Astrocyte of the cerebellum (primary cell): ENCODE data around the gene GASK1A.

Source experiments
- DNase-seq: peaks from one replicate; pipeline ENCODE4 v3.0.0-alpha.2; 2011; ENCODE audit warnings: low read depth
- H3K4me3 ChIP-seq: 2 replicates; pipeline ENCODE4 v1.5.1; 2011; ENCODE audit warnings: mild to moderate bottlenecking, low read depth, low read length, moderate library complexity
- in situ Hi-C: cut with HindIII; loops from 2 replicates; pipeline ENCODE4 v1.10.0; 2017; ENCODE audit warnings: low sequenced_read_pairs
- TF ChIP-seq, protein P1 (sequence below): IDR thresholded peaks from 2 replicates; pipeline ENCODE4 v1.5.1; 2012; ENCODE audit warnings: low read length, low read depth, moderate library complexity, mild to moderate bottlenecking; ENCODE audit errors: missing control alignments

GASK1A gene

DNA sequence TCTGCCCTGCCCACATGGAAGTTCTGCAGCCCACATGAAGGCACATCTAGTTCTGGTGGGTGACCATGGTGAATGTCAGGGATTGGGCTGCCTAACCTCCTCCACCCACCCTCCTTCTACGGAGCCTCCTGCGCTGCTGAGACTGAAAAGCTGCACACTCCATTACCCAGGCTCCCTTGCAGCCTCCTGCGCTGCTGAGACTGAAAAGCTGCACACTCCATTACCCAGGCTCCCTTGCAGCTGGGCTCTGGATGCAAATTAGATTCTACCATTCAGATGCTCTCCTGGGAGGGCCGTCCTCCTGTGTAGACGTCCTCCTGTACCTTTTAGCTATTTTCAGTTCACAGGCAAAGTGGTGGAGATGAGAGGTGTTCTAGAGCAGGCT lies 94.7 kb downstream of the GASK1A start:
- no peak for DNase-seq
- no peak overlapping the region for H3K4me3 ChIP-seq
- in situ Hi-C loops, result no loop called here
- TF ChIP-seq, protein P1, sequence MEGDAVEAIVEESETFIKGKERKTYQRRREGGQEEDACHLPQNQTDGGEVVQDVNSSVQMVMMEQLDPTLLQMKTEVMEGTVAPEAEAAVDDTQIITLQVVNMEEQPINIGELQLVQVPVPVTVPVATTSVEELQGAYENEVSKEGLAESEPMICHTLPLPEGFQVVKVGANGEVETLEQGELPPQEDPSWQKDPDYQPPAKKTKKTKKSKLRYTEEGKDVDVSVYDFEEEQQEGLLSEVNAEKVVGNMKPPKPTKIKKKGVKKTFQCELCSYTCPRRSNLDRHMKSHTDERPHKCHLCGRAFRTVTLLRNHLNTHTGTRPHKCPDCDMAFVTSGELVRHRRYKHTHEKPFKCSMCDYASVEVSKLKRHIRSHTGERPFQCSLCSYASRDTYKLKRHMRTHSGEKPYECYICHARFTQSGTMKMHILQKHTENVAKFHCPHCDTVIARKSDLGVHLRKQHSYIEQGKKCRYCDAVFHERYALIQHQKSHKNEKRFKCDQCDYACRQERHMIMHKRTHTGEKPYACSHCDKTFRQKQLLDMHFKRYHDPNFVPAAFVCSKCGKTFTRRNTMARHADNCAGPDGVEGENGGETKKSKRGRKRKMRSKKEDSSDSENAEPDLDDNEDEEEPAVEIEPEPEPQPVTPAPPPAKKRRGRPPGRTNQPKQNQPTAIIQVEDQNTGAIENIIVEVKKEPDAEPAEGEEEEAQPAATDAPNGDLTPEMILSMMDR, result no peak

DNA sequence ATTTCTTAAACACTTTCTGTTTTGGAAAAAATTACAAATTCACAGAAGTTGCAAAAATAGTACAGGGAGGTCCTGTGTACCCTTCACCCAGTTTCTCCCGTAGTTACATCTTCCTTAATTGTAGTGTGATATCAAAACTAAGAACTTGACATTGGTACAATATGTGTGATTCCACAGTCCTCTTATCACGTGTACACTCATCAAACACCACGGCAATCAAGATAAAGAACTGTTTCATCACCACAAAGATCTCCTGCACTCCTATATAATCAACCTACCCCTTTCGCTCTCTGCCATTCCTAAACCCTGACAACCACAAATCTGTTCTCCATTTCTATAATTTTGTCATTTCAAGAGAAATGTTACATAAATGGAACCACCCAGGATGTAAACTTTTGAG lies 95.4 kb downstream of the GASK1A start:
- no peak overlapping the region for H3K4me3 ChIP-seq
- DNase-seq, result no peak
- TF ChIP-seq, protein P1, result no peak
- in situ Hi-C loops, result no loop called here

DNA sequence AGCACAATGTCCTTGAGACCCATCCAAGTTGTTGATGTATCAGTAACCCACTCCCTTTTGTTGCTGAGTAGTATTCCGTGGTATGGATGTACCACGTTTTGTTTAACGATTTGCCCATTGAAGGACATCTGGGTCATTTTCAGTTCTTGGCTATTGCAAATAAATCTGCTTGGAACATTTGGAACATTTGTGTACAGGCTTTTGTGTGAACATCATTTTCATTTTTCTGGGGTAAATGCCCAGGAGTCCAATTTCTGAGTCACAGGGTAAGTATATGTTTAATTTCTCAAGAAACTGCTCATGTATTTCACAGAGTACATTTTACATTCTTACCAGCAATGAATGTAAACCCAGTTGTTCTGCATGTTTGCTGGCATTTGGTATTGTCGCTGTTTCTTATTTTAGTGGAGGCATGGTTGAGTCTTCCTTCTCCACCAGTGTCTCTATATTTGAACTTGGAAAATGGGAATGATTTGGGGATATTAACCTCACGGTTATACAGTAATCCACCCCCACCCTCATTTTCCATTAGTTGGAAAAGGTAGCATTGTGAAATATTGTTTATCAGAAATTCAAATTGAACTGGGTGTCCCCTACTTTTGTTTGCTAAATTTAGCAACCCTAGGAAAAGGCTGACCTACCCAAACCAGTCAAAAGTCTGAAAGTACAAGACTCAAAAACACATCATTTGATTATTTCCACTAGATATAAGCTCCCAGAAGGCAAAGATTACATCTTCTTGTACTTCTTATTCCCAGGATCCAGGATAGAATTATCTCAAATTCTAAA lies 96.0 kb downstream of the GASK1A start:
- TF ChIP-seq, protein P1, result no peak
- in situ Hi-C loops, result no loop called here
- no peak for DNase-seq
- H3K4me3 ChIP-seq, result no peak overlapping the region

DNA sequence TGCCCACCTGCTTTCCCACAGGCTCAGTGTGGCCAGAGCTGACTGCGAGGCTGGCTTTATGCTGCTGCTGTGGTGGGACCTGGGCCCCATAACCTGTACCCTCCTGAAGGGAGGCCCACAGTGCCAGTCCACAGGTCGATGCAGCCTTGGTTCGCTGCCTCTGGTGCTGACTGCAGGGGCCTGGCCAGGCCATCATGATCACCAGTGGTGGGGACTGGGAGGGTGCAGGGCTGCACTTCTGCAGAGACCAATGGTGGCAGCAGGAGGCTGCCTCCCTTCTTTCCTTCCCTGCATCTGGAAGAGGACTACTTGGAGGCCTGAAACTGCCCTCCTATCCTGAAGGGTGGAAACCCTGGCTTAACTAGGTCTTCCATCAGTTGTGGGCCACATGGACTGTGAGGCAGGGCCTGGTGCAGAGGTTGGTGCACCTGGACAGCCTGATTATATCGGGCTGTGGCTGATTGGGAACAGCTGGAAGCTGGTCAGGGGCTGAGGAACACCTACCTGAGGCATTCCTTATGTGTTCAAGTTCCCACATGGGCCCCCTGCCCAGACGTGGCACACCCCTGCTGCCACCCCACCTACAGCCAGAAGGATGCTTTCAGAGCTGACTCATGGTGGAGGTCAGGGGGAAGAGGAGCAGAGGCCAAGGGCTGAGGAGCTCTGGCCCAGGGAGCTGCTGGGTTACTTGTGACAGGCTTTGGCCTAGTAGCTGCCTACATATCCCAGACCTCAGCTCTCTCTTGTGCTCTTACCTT lies 97.0 kb downstream of the GASK1A start:
- TF ChIP-seq, protein P1, result no peak
- H3K4me3 ChIP-seq, result no peak overlapping the region
- in situ Hi-C loops, result no loop called here
- no peak for DNase-seq

DNA sequence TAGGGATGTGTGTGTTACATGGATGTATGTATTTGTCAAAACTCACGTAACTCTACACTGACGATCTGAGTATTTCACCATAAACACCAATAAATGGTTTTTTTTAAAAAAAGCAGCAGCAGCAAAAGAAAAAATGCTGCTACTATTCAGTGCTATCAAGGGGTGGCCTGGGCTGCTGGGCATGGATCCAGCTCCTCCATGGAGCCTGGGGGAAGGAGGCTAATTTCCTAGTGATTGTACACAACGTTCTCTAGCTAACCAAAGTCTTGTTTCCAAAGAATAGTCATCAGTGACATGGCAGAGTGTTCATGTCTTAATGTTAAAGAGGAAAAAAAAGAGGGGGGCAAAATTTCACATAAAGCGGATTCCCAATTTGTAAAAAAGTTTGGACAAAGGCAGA lies 97.7 kb downstream of the GASK1A start:
- in situ Hi-C loops, result no loop called here
- TF ChIP-seq, protein P1, result no peak
- no peak for DNase-seq
- no peak overlapping the region for H3K4me3 ChIP-seq

DNA sequence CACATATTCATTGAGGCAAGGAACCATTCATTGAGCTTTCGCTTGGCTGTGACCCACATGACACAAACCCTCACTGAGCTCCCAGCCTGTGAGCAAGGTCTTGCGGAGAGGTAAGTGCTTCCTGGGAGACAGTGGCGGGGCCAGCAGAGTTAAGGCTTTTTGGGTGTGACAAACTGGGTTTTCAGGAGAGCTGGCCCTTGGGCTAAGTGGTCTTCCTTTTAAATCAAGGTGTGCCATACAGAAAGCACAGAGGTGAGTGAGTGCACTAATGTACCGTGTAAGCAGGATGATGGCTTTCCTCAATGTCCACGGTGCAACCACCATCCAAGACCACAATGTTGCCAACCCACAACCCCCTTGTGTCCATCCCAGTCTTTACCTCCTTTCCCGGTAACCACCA lies 98.2 kb downstream of the GASK1A start:
- H3K4me3 ChIP-seq, result no peak overlapping the region
- in situ Hi-C loops, result no loop called here
- DNase-seq, result no peak
- TF ChIP-seq, protein P1, result no peak
